Fibroblast of mammary gland (primary cell): ENCODE results near the gene FANCC.
"Not testable (repeated sequence)": the region's sequence is repeated elsewhere in the genome, so short reads cannot be mapped to it uniquely, and the experiment has no call there.

Source experiments
- DNase-seq: peaks from one replicate; pipeline ENCODE4 v3.0.0-alpha.2; 2010; ENCODE audit warnings: low read depth
- H3K4me3 ChIP-seq: 2 replicates; pipeline ENCODE4 v1.5.1; 2011; ENCODE audit warnings: low read depth, mild to moderate bottlenecking, low read length, moderate library complexity; ENCODE audit not compliant: control insufficient read depth
- TF ChIP-seq, protein P1 (sequence below): conservative IDR thresholded peaks from 2 replicates; pipeline ENCODE4 v1.5.1; 2011; ENCODE audit warnings: low read depth, low read length, inconsistent platforms; ENCODE audit not compliant: control insufficient read depth, insufficient read depth

Gene FANCC

DNA sequence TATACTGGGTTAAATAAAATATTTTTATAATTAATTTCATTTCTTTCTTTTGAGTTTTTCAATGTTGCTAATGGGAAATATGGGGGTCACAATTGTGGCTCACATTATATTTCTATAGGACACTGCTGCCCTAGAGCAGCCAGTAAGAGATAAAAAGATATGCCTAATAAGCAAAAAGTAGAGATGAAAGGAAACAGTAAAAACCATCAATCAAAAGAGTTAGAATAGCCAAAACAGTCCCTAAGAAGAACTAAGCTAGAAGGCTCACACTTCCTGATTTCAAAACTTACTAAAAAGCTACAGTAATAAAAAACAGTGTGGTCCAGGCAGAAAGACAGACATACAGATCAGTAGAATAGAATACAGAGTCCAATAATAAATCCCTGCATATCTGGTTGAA, 104.4 kb downstream of the FANCC start:
- DNase-seq, result no peak
- TF ChIP-seq, protein P1, sequence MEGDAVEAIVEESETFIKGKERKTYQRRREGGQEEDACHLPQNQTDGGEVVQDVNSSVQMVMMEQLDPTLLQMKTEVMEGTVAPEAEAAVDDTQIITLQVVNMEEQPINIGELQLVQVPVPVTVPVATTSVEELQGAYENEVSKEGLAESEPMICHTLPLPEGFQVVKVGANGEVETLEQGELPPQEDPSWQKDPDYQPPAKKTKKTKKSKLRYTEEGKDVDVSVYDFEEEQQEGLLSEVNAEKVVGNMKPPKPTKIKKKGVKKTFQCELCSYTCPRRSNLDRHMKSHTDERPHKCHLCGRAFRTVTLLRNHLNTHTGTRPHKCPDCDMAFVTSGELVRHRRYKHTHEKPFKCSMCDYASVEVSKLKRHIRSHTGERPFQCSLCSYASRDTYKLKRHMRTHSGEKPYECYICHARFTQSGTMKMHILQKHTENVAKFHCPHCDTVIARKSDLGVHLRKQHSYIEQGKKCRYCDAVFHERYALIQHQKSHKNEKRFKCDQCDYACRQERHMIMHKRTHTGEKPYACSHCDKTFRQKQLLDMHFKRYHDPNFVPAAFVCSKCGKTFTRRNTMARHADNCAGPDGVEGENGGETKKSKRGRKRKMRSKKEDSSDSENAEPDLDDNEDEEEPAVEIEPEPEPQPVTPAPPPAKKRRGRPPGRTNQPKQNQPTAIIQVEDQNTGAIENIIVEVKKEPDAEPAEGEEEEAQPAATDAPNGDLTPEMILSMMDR, result no peak
- no peak overlapping the region for H3K4me3 ChIP-seq

DNA sequence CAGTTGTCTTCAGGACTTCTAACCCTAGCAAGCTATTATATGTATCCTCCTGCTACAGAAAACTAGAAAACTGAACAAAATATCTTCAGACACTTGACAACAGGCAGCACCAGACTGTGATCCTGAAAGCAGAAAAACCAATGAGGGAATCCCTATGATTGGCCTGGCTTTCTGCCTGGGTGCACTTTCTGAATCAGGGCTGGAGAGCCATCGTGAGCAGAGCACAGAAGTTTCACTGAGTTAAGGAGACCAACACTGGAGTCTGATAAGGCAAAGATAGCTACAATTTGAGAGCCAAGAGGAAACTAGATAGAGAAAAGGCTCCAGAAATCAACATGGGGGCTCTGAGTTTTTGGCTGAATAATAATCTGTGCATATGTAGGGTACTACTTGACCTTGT, 106.5 kb downstream of the FANCC start:
- TF ChIP-seq, protein P1, result no peak
- no peak for DNase-seq
- H3K4me3 ChIP-seq, result no peak overlapping the region

DNA sequence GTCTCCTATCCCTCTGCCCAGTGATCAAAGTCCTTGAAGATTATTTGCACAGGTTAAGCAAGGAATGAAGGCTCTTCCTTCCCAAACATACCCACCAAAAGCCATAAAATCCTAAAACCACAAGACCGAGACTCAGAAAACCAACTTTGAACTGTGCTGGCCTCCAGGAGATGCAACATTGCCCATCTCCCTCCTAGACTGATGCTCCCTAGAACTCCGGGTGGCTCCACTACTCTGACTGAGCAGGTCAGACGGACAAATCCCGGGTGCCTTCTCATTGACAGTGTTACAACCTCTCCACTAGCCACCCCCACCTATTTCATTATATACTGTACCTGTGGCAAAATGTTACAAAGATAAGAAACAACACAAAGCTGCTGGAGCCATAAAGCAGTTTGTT, 110.1 kb downstream of the FANCC start:
- TF ChIP-seq, protein P1, result no peak
- DNase-seq, result no peak
- no peak overlapping the region for H3K4me3 ChIP-seq

DNA sequence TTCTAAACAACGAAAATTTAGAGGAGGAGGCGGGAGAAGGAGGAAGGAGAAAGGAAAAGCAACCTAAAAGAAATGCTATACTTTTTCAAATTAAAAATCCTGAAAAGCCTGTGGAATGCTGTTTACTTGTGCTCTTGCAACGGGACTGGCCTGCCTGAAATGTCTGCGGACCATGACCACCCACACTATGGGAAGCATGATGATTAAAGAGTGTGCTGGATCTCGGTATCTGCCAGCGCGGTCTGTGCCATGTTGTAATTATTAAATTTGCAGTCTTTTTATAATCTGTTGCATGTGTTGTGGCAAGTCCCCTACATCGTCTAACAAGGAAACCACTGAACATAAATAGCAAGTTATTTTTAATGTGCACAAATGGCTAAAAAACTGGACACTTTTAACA, 111.4 kb downstream of the FANCC start:
- TF ChIP-seq, protein P1, result no peak
- peak; percentile 19 for DNase-seq
- H3K4me3 ChIP-seq, result no peak overlapping the region

DNA sequence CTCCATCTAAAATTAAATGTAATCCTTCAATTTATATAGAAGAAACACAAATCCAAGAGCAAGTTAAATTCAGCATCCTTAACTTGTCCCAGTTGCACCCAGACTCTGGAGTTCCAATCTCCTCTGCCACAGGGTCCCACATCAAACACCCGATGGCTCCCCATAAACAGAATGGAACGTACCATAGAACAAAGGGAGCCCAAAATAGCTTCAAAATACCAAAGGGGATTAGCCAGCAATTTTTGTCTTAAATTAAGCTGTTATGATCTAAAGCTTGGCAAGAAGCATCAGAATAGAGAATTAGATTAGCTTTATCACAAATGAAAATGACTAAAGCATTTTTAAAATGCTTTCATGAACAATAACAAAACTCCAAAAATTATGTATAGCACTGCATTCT, 112.8 kb downstream of the FANCC start:
- TF ChIP-seq, protein P1, result no peak
- no peak for DNase-seq
- H3K4me3 ChIP-seq, result no peak overlapping the region

DNA sequence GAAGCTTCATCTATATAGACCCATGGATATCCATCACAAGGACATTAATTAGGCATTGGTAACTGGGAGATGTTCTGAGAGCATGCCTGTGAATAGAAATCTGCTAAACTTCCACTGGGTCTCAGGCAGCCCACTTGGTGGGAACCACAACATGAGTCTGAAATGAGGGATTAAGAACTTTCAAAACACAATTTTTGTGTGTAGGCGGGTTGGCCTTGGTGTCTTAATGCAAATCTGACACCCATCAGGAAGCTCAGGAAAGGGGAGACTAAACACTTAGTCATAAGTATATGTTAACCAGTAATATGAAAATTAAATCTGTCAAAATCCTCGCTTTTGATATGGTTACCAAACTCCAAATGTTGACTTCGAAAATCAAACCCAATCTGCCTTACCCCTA, 113.2 kb downstream of the FANCC start:
- no peak overlapping the region for H3K4me3 ChIP-seq
- TF ChIP-seq, protein P1, result no peak
- no peak for DNase-seq

DNA sequence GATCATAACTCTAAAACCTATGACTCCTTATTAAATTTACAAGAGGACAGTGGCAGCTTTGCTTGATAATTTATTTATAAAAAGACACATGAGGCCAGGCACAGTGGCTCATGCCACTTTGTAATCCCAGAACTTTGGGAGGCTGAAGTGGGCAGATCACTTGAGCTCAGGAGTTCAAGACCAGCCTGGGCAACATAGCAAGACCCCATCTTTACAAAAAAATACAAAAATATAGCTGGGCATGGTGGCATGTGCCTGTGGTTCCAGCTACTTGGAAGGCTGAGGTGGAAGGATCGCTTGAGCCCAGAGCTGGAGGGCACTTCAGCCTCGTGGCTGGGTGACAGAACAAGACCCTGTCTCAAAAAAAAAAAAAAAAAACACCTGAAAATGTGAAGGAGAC, 114.5 kb downstream of the FANCC start:
- DNase-seq, H3K4me3 ChIP-seq: not testable (repeated sequence)
